Adrenal gland (tissue), 12 donors: Measurements from ENCODE around the gene CYB5D1. TPM values are rescaled to one million over a fixed set of nuclear protein-coding genes. Genes with fewer than 3 reads are reported as not detected.
A peak's percentile ranks its signal among the peaks of the same experiment; 100 is the strongest.

Experiments
- DNase-seq, 7 donors: peaks; one replicate each; pipeline ENCODE4 v3.0.0-alpha.2; 2019 to 2020
- H3K27ac ChIP-seq, 5 donors: fragments of 200-600 bp; sonication (generic) in 4 of 5; 1 replicate in 3 of 5; 2 replicates in 2 of 5; pipeline versions ENCODE4 v1.5.1 to v1.8.0; 2016 to 2020; ENCODE audit warnings: mild to moderate bottlenecking in 1 of 5
- H3K27me3 ChIP-seq: fragments of 200-600 bp; 2 replicates; pipeline ENCODE4 v1.8.0; 2021
- H3K36me3 ChIP-seq, 2 donors: fragments of 200-600 bp; replicated peaks in 1 of 2; 1 replicate in 1 of 2; 2 replicates in 1 of 2; pipeline versions ENCODE4 v1.5.1 to v1.8.0; 2018 to 2022
- H3K4me1 ChIP-seq, 2 donors: fragments of 200-600 bp; replicated peaks in 1 of 2; 1 replicate in 1 of 2; 2 replicates in 1 of 2; pipeline versions ENCODE4 v1.5.1 to v1.8.0; 2018 to 2021
- H3K4me3 ChIP-seq, 4 donors: fragments of 200-600 bp; sonication (generic) in 3 of 4; one replicate each; pipeline ENCODE4 v1.5.1; 2016 to 2018
- H3K9me3 ChIP-seq, 3 donors: fragments of 200-600 bp; sonication (generic) in 1 of 3; replicated peaks in 1 of 3; 1 replicate in 2 of 3; 2 replicates in 1 of 3; pipeline versions ENCODE4 v1.5.1 to v1.8.0; 2016 to 2021
- CTCF ChIP-seq, 6 experiments: fragments of 450-650 bp in 4 of 6; fragments of 200-600 bp in 2 of 6; sonication (generic) in 1 of 6; IDR thresholded peaks; 1 replicate in 5 of 6; 2 replicates in 1 of 6; pipeline versions ENCODE4 v1.5.1 to v1.8.0; 2016 to 2021; ENCODE audit warnings: antibody characterized with exemption in 6 of 6, mild to moderate bottlenecking in 2 of 6, moderate library complexity in 1 of 6
- POLR2A ChIP-seq, 2 donors: fragments of 450-650 bp; IDR thresholded peaks; one replicate each; pipeline ENCODE4 v1.6.1; 2017; ENCODE audit warnings: antibody characterized with exemption in 2 of 2, mild to moderate bottlenecking in 2 of 2, moderate library complexity in 1 of 2
- WGBS, 4 donors: extraction: QIAGEN DNeasy Blood & Tissue Kit in 2 of 4; methylation state at CpG; one replicate each; pipeline versions ENCODE4 v1.1.5 to v1.1.7; 2013 to 2017; 5-methylcytosine and 5-hydroxymethylcytosine counted together
- intact Hi-C, 2 donors: fragments of 100-400 bp; cut with DNase I; formaldehyde crosslinking; loops; one replicate each; pipeline versions ENCODE4 v1.14.1 to v1.15.0; 2022 to 2023
- polyA plus RNA-seq, 3 donors: library from polyadenylated mRNA; stranded (reverse); fragments of 200-250 nt in 2 of 3; fragments of 350-450 nt in 1 of 3; fragmentation: Illumina TruSeq in 1 of 3; extraction: RNeasy Lipid Tissue Mini Kit (QIAGEN cat#74804) in 1 of 3; gene quantifications; one replicate each; pipeline ENCODE4 v1.2.3, GENCODE V29; 2013 to 2014
- total RNA-seq, 9 donors: library from RNA; depleted of rRNA in 4 of 9; stranded (reverse); fragments of >200 nt in 4 of 9; fragments of 120-200 nt in 1 of 9; fragmentation: NEBNext Ultra II Directional in 1 of 9; extraction: Animal tissue kit (Norgen Biotek cat#: 25700) in 1 of 9; gene quantifications; one replicate each; pipeline versions ENCODE4 v1.1.0 to v1.2.4, GENCODE V29; 2013 to 2023
- donor health status: healthy with polysubstance abuse.
- donor health status: Bipolar disorder and iron deficiency.
- donor health status: DM: yes; HTN: yes; CAD: no.
- donor health status: DM: no; HTN: no; CAD: no.
- donor health status: DM: no; HTN: no; CAD: no.
- donor health status: DM: yes; HTN: yes; CAD: no.

CYB5D1 gene
- total and polyA plus RNA-seq, 12 donors: 6.5 to 36.8 (median 16.8) TPM

- WGBS, 4 donors: 3 to 12% (median 4%) methylated on average over 7 to 34 of the region's 34 CpGs
These were observed 16.3 kb upstream of the CYB5D1 start for GRCh38 chr17:7841396-7841914.

GRCh38 chr17:7841915-7842379, 15.9 kb upstream of the CYB5D1 start:
- TF ChIP-seq POLR2A (IDR thresholded peaks at IDR 0.05) (no peak), CTCF (IDR thresholded peaks at IDR 0.05) (peak in 4 of 6 experiments; percentile 17 to 35 (median 22))
- Histone ChIP-seq H3K27ac (peak overlapping the region; percentile 98 to 99 (median 99)), H3K27me3 (no peaks in the 10 kb centered on the region), H3K9me3 (no peaks in the 10 kb centered on the region), H3K4me3 (peak overlapping the region in 3 of 4 donors; percentile 53 to 82 (median 62)), H3K36me3 (peaks cover 0 to 13% of the 10 kb centered on the region in 2 donors), H3K4me1 (peaks cover 28 to 47% of the 10 kb centered on the region in 2 donors)
- intact Hi-C loops: no loop called here
- WGBS, 4 donors: 1% methylated on average over 44 to 46 of the region's 46 CpGs; no CpG with 5 or more reads in 2 of the 4 donors
- peak; percentile 92 to 96 (median 93) for DNase-seq

More at GRCh38 chr17:7841396-7841914, 16.3 kb upstream of the CYB5D1 start:
- peak overlapping the region in 3 of 4 donors; percentile 53 to 82 (median 62) for H3K4me3 ChIP-seq
- peak in 1 of 6 experiments; percentile 25 for TF ChIP-seq CTCF (IDR thresholded peaks at IDR 0.05)
- peak; percentile 46 to 92 for TF ChIP-seq POLR2A (IDR thresholded peaks at IDR 0.05)
- intact Hi-C loops: no loop called here
- no peaks in the 10 kb centered on the region for H3K9me3 ChIP-seq
- H3K27ac ChIP-seq: peak overlapping the region; percentile 98 to 99 (median 99)
- peaks cover 0 to 11% of the 10 kb centered on the region in 2 donors for H3K36me3 ChIP-seq
- no peaks in the 10 kb centered on the region for H3K27me3 ChIP-seq
- H3K4me1 ChIP-seq: peaks cover 32 to 52% of the 10 kb centered on the region in 2 donors
- DNase-seq: peak; percentile 95 to 98 (median 96)

GRCh38 chr17:7842380-7843256, 15.2 kb upstream of the CYB5D1 start:
- WGBS, 4 donors: 0 to 1% (median 0%) methylated on average over 15 to 47 of the region's 47 CpGs
- H3K4me3 ChIP-seq: peak overlapping the region in 3 of 4 donors; percentile 62 to 82 (median 62)
- no peaks in the 10 kb centered on the region for H3K27me3 ChIP-seq
- H3K4me1 ChIP-seq: peaks cover 22 to 40% of the 10 kb centered on the region in 2 donors
- peaks cover 0 to 20% of the 10 kb centered on the region in 2 donors for H3K36me3 ChIP-seq
- peak; percentile 36 to 74 for TF ChIP-seq POLR2A (IDR thresholded peaks at IDR 0.05)
- TF ChIP-seq CTCF (IDR thresholded peaks at IDR 0.05): peak in 1 of 6 experiments; percentile 7
- peak overlapping the region; percentile 98 to 99 (median 99) for H3K27ac ChIP-seq
- peak; percentile 78 to 91 (median 87) for DNase-seq
- intact Hi-C loops: no loop called here
- H3K9me3 ChIP-seq: no peaks in the 10 kb centered on the region

- H3K27me3 ChIP-seq: no peaks in the 10 kb centered on the region
- DNase-seq: no peak
- TF ChIP-seq POLR2A (IDR thresholded peaks at IDR 0.05): no peak
- TF ChIP-seq CTCF (IDR thresholded peaks at IDR 0.05): no peak
- H3K4me1 ChIP-seq: peaks cover 17 to 37% of the 10 kb centered on the region in 2 donors
- peak overlapping the region in 3 of 4 donors; percentile 62 to 82 (median 62) for H3K4me3 ChIP-seq
- 0% methylated on average over 5 to 17 of the region's 17 CpGs for WGBS, 4 donors
- peaks cover 0 to 26% of the 10 kb centered on the region in 2 donors for H3K36me3 ChIP-seq
- intact Hi-C loops: no loop called here
- H3K27ac ChIP-seq: peak overlapping the region; percentile 98 to 99 (median 99)
- no peaks in the 10 kb centered on the region for H3K9me3 ChIP-seq
These were observed 14.6 kb upstream of the CYB5D1 start for GRCh38 chr17:7843257-7843535.
